HL-60/S4 treated with retinoic acid at 250 ng/mL for 4 days and 3 days (cell line): ENCODE results near the gene IQCB1.
"Not testable (repeated sequence)": the region's sequence is repeated elsewhere in the genome, so short reads cannot be mapped to it uniquely, and the experiment has no call there.

Experiments
- in situ Hi-C: fragments of 300-500 bp; cut with MboI; formaldehyde crosslinking; loops from 2 replicates; pipeline ENCODE4 v1.7.0; 2022; ENCODE audit warnings: low sequenced_read_pairs

The IQCB1 gene

GRCh38 chr3:121749276-121750086 is 85.4 kb downstream of the IQCB1 start, which contains the start of gene GOLGB1:
Gene GOLGB1, minus strand, starts transcription at chr3:121749741. Its CDS starts 18,770 bp downstream, at chr3:121730971.
- in situ Hi-C loops: no loop called here

GRCh38 chr3:121748680-121749275 is 86.1 kb downstream of the IQCB1 start:
- in situ Hi-C loops: no loop called here

GRCh38 chr3:121747976-121748375 is 86.9 kb downstream of the IQCB1 start:
- in situ Hi-C loops: no loop called here

- in situ Hi-C loops: not testable (repeated sequence)
Measured at GRCh38 chr3:121743106-121743505, 91.8 kb downstream of the IQCB1 start.

- in situ Hi-C loops: no loop called here
Measured at GRCh38 chr3:121740896-121741295, 94.0 kb downstream of the IQCB1 start.

- in situ Hi-C loops: no loop called here
Measured at GRCh38 chr3:121739902-121740301, 95.0 kb downstream of the IQCB1 start.

- in situ Hi-C loops: no loop called here
Measured at GRCh38 chr3:121737644-121738043, 97.2 kb downstream of the IQCB1 start.

GRCh38 chr3:121736112-121736511 is 98.7 kb downstream of the IQCB1 start:
- in situ Hi-C loops: no loop called here

GRCh38 chr3:121735047-121735696 is 99.7 kb downstream of the IQCB1 start:
- in situ Hi-C loops: no loop called here

- in situ Hi-C loops: no loop called here
Measured at GRCh38 chr3:121730940-121731687, 103.7 kb downstream of the IQCB1 start.

- in situ Hi-C loops: no loop called here
Measured at GRCh38 chr3:121724130-121724529, 110.7 kb downstream of the IQCB1 start.

GRCh38 chr3:121723485-121723884 is 111.4 kb downstream of the IQCB1 start:
- in situ Hi-C loops: no loop called here

- in situ Hi-C loops: no loop called here
Measured at GRCh38 chr3:121722411-121722810, 112.4 kb downstream of the IQCB1 start.

GRCh38 chr3:121720163-121720562 is 114.7 kb downstream of the IQCB1 start:
- in situ Hi-C loops: no loop called here
